Ovary (tissue), 3 donors: ENCODE results near the gene CXCL3.

Experiments
- CTCF ChIP-seq, 3 donors: fragments of 450-650 bp in 2 of 3; fragments of 200-600 bp in 1 of 3; IDR thresholded peaks; one replicate each; pipeline versions ENCODE4 v1.5.1 to v1.8.0; 2016 to 2022; ENCODE audit warnings: antibody characterized with exemption in 3 of 3, mild to moderate bottlenecking in 1 of 3
- EP300 ChIP-seq: sonication (generic); formaldehyde crosslinking; IDR thresholded peaks from one replicate; pipeline ENCODE4 v1.6.1; 2017; ENCODE audit warnings: antibody characterized with exemption
- POLR2A ChIP-seq: fragments of 450-650 bp; IDR thresholded peaks from one replicate; pipeline ENCODE4 v1.6.1; 2017; ENCODE audit warnings: antibody characterized with exemption, mild to moderate bottlenecking, moderate library complexity
- donor health status: DM: no; HTN: no; CAD: no.

DNA sequence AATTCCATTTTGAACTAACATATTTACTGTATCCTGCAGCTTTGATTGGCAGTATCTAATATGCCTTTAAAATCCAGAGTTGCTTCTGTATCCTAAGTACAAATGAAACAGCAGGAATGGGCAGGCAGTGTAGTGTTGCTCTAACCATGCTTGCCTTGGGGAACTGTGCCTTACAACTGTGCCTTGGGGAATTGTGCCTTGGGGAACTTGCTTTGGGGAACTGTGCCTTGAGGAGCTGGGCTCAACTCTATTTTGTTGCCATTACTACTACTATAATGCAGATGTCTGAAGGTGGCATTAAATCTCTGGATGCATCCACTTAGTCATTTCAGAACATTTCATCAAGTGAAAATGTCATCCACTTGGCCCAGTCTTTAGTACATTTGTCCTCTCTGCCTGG is 6.9 kb downstream of the CXCL3 start:
- no peak for TF ChIP-seq POLR2A
- TF ChIP-seq CTCF (IDR thresholded peaks at IDR 0.05) = no peak
- no peak for TF ChIP-seq EP300
